ENCODE results near the gene CDK17.

Gene CDK17

DNA sequence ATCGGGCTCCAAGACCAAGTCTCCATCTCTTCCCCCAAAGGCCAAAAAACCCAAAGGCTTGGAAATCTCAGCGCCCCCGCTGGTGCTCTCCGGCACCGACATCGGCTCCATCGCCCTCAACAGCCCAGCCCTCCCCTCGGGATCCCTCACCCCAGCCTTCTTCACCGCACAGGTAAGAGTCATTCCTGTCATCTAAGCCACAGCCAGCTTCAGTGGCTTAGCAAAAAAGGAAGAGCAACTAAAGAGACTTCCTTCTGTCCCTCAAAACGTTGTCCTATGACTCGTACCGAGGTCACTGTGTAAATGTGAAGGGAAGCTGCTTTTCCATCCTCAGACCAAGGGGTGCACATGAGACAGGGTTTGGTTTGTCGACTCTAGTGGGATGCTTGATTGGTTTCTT lies 152.7 kb downstream of the CDK17 start:
- DNase-seq (ENCODE audit: extremely low spot score): no peak
- ChIA-PET CTCF (interaction anchor here (0.7 to 1.6 kb wide), 4 partner anchors 9 to 713 kb away, joined by 3 to 4 read pairs (median 3); no protein-coding TSS in a partner anchor), POLR2A (no interaction called here)
- TF ChIP-seq, protein P1, sequence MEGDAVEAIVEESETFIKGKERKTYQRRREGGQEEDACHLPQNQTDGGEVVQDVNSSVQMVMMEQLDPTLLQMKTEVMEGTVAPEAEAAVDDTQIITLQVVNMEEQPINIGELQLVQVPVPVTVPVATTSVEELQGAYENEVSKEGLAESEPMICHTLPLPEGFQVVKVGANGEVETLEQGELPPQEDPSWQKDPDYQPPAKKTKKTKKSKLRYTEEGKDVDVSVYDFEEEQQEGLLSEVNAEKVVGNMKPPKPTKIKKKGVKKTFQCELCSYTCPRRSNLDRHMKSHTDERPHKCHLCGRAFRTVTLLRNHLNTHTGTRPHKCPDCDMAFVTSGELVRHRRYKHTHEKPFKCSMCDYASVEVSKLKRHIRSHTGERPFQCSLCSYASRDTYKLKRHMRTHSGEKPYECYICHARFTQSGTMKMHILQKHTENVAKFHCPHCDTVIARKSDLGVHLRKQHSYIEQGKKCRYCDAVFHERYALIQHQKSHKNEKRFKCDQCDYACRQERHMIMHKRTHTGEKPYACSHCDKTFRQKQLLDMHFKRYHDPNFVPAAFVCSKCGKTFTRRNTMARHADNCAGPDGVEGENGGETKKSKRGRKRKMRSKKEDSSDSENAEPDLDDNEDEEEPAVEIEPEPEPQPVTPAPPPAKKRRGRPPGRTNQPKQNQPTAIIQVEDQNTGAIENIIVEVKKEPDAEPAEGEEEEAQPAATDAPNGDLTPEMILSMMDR (IDR thresholded peaks at IDR 0.05; ENCODE audit: control extremely low read depth, extremely low read depth, low read depth, missing control alignments): no peak

DNA sequence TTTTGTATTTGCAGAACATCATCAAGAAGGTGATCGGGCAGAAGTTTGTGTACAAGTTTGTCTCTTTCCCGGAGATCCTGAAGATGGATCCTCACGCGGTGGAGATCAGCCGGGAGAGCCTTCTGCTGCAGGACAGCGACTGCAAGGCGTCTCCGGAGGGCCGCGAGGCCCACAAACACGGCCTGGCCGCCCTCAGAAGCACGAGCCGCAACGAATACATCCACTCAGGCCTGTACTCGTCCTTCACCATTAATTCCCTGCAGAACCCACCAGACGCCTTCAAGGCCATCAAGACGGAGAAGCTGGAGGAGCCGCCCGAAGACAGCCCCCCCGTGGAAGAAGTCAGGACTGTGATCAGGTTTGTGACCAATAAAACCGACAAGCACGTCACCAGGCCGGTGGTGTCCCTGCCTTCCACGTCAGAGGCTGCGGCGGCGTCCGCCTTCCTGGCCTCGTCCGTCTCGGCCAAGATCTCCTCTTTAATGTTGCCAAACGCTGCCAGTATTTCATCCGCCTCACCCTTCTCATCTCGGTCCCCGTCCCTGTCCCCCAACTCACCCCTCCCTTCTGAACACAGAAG lies 153.2 kb downstream of the CDK17 start:
- TF ChIP-seq, protein P1 (IDR thresholded peaks at IDR 0.05; ENCODE audit: control extremely low read depth, extremely low read depth, low read depth, missing control alignments): no peak
- DNase-seq (ENCODE audit: extremely low spot score): no peak
- ChIA-PET POLR2A (no interaction called here), CTCF (interaction anchor here (0.7 to 1.6 kb wide), 2 partner anchors 8 to 713 kb away, joined by 3 to 4 read pairs; no protein-coding TSS in a partner anchor)

DNA sequence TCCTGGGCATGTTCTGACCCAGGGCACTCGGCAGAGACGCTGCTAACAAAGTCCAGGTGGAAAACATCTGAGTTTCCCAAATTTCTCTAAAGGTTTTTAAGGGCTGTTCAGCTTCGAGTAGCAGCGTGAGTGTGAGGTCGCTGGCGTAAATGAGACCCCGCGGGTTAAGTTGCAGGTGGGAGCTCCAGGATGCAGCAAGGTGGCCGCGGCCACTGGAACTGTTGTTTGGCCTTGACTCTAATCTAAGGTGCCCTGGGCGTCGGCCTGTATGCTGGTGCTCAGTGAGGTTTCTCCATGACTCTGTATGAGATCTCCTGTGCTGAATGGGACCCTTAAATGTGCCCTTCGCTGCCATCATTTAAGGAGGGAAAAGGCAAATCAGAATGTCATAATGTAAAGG lies 155.4 kb downstream of the CDK17 start:
- DNase-seq (ENCODE audit: extremely low spot score): no peak
- CTCF ChIA-PET: interaction anchor here (1.1 to 1.6 kb wide), 2 partner anchors 13 to 18 kb away, joined by 3 read pairs; no protein-coding TSS in a partner anchor
- POLR2A ChIA-PET: no interaction called here
- TF ChIP-seq, protein P1 (IDR thresholded peaks at IDR 0.05; ENCODE audit: control extremely low read depth, extremely low read depth, low read depth, missing control alignments): no peak

DNA sequence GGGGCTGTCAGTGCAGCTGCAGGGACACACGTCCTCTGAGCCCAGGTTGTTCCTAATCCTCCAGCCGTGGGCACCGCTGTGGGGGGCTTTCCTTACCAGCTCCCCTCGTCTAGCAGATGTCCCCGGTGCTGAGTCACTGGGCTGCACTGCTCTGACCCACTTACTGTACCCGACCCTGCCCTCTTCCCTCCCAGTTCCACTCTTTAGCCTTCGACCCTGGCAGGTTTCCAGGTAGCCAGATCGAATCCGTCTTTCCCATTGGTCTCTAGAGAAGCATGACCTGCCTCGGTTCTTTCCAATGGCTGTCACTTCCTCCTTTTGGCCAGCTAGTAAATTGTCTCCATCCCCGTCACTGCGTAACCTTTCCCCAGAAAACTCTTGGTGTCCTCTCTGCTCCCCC lies 157.6 kb downstream of the CDK17 start:
- ChIA-PET POLR2A (no interaction called here), CTCF (interaction anchor here (0.8 to 1.1 kb wide), 4 partner anchors 9 to 274 kb away, joined by 3 to 4 read pairs (median 3); no protein-coding TSS in a partner anchor)
- TF ChIP-seq, protein P1 (IDR thresholded peaks at IDR 0.05; ENCODE audit: control extremely low read depth, extremely low read depth, low read depth, missing control alignments): no peak
- DNase-seq (ENCODE audit: extremely low spot score): no peak

DNA sequence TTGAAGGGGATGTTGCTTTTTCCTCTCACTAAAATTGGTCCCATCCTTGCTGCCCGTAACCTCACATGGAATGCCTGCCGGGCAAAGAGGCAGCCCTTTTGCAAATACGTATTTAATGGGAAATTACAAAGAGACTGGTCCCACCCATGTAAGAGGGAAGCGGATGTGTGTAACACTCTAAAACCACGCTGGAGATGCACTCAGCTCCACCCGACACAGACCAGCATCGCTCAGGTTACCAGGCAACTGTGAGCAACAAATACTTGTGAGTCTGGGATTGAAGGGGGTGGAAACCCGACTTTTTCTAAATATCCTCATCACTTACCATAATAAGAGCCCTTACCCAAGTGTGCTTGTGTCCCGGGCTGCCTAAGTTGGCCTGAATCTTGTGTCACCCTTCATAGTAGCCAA lies 158.4 kb downstream of the CDK17 start:
- TF ChIP-seq, protein P1 (IDR thresholded peaks at IDR 0.05; ENCODE audit: control extremely low read depth, extremely low read depth, low read depth, missing control alignments): no peak
- POLR2A ChIA-PET: no interaction called here
- CTCF ChIA-PET: interaction anchor here (0.8 to 1.0 kb wide), 2 partner anchors 14 to 17 kb away, joined by 3 read pairs; no protein-coding TSS in a partner anchor
- no peak for DNase-seq (ENCODE audit: extremely low spot score)

DNA sequence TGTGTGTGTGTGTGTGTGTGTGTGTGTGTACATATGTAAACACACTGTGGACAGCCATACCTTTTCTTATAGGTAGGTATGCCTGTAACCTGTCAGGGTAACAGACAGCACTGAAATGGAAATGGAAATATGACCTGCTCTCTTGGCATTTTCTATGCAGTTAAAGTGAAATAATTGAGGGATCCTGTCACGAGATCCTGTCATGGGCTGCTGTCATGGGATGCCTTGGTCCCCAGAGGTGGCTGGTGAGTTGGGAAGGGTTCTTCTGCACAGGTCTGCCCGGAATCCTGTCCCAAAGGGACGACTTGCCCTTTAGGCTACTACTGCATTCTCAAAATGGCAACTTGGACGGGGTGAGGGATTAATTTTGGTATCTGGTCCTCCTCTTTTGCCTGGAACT lies 158.8 kb downstream of the CDK17 start:
- POLR2A ChIA-PET: no interaction called here
- CTCF ChIA-PET: interaction anchor here (1.0 to 3.6 kb wide), 2 partner anchors 10 to 16 kb away, joined by 3 to 11 read pairs; no protein-coding TSS in a partner anchor
- TF ChIP-seq, protein P1 (IDR thresholded peaks at IDR 0.05; ENCODE audit: control extremely low read depth, extremely low read depth, low read depth, missing control alignments): no peak
- no peak for DNase-seq (ENCODE audit: extremely low spot score)
